B cell (primary cell): ENCODE results near the gene MAP3K9. TPM values are rescaled to one million over a fixed set of nuclear protein-coding genes. Genes with fewer than 3 reads are reported as not detected.

Experiments used
- ATAC-seq: fragments of 200-7000 bp; cut with Tn5 transposase; one replicate; pipeline ENCODE4 v1.10.0; 2021; ENCODE audit warnings: low read depth, mild to moderate bottlenecking, moderate number of reproducible peaks, moderate library complexity
- CTCF ChIA-PET: fragments of 350-600 bp; sonication (Branson Sonifier 250); formaldehyde crosslinking; loops from one replicate; lab custom pipeline; 2021; ENCODE audit warnings: antibody characterized with exemption, inconsistent platforms; lab: Charles Lee
- POLR2A ChIA-PET: fragments of 350-600 bp; sonication (Branson Sonifier 250); formaldehyde crosslinking; loops from one replicate; lab custom pipeline; 2021; ENCODE audit warnings: antibody characterized with exemption; lab: Charles Lee
- DNase-seq: peaks from one replicate; pipeline ENCODE4 v3.0.0; 2013
- H2AFZ ChIP-seq: 2 replicates; pipeline ENCODE4 v1.6.1; 2012; ENCODE audit warnings: mild to moderate bottlenecking, low read depth, low read length; ENCODE audit not compliant: insufficient read depth, poor library complexity, severe bottlenecking
- H3K27ac ChIP-seq, 2 donors: 1 replicate in 1 of 2; 2 replicates in 1 of 2; pipeline ENCODE4 v1.5.1; 2012 to 2013; ENCODE audit warnings: low read length in 2 of 2, mild to moderate bottlenecking in 2 of 2, moderate library complexity in 1 of 2
- H3K27me3 ChIP-seq, 4 experiments: fragments of 200-600 bp in 1 of 4; sonication (generic) in 1 of 4; replicated peaks in 1 of 4; 1 replicate in 2 of 4; 2 replicates in 2 of 4; pipeline versions ENCODE4 v1.6.1 to v1.7.0; 2013 to 2016; ENCODE audit warnings: low read length in 3 of 4, mild to moderate bottlenecking in 2 of 4, mixed read lengths in 1 of 4, moderate library complexity in 1 of 4; ENCODE audit not compliant: insufficient read depth in 4 of 4, control insufficient read depth in 3 of 4; ENCODE audit errors: control extremely low read depth in 1 of 4
- H3K36me3 ChIP-seq, 2 experiments: replicated peaks in 1 of 2; 1 replicate in 1 of 2; 2 replicates in 1 of 2; pipeline versions ENCODE4 v1.6.1 to v1.7.1; 2013; ENCODE audit warnings: low read length in 1 of 2; ENCODE audit not compliant: insufficient read depth in 2 of 2, control insufficient read depth in 1 of 2; ENCODE audit errors: control extremely low read depth in 1 of 2, extremely low read depth in 1 of 2
- H3K4me1 ChIP-seq, 2 donors: fragments of 200-600 bp in 1 of 2; sonication (generic) in 1 of 2; 1 replicate in 1 of 2; 2 replicates in 1 of 2; pipeline versions ENCODE4 v1.5.1 to v1.6.1; 2013 to 2017; ENCODE audit warnings: low read length in 2 of 2; ENCODE audit not compliant: control insufficient read depth in 2 of 2, insufficient read depth in 2 of 2
- H3K4me2 ChIP-seq: replicated peaks from 2 replicates; pipeline ENCODE3; 2012; ENCODE audit warnings: mild to moderate bottlenecking, low read depth, low read length; ENCODE audit not compliant: poor library complexity, severe bottlenecking
- H3K4me3 ChIP-seq, 5 experiments: fragments of 200-600 bp in 1 of 5; sonication (generic) in 1 of 5; 1 replicate in 3 of 5; 2 replicates in 2 of 5; pipeline versions ENCODE4 v1.5.1 to v1.7.0; 2011 to 2016; ENCODE audit warnings: low read length in 4 of 5, mild to moderate bottlenecking in 4 of 5, low read depth in 2 of 5, control low read depth in 1 of 5, moderate library complexity in 1 of 5; ENCODE audit not compliant: insufficient read depth in 1 of 5; ENCODE audit errors: control extremely low read depth in 1 of 5, extremely low read depth in 1 of 5
- H3K79me2 ChIP-seq: fragments of 200-600 bp; sonication (generic); one replicate; pipeline ENCODE4 v1.6.0; 2016; ENCODE audit warnings: low read length; ENCODE audit not compliant: control insufficient read depth, insufficient read depth
- H3K9ac ChIP-seq: fragments of 200-600 bp; sonication (generic); 2 replicates; pipeline ENCODE4 v1.6.1; 2017; ENCODE audit warnings: mild to moderate bottlenecking, low read length, moderate library complexity
- H3K9me3 ChIP-seq, 3 donors: one replicate each; pipeline versions ENCODE4 v1.6.1 to v1.7.1; 2013; ENCODE audit warnings: low read length in 2 of 3; ENCODE audit not compliant: control insufficient read depth in 2 of 3, insufficient read depth in 1 of 3; ENCODE audit errors: control extremely low read depth in 1 of 3
- H4K20me1 ChIP-seq: 2 replicates; pipeline ENCODE4 v1.6.0; 2012; ENCODE audit warnings: mild to moderate bottlenecking, low read length; ENCODE audit not compliant: insufficient read depth, control insufficient read depth, poor library complexity, severe bottlenecking
- H3K27ac Mint-ChIP-seq: one replicate; pipeline ENCODE4 v1.8.0; 2021; ENCODE audit warnings: mixed read lengths
- H3K27me3 Mint-ChIP-seq: one replicate; pipeline ENCODE4 v1.8.0; 2021; ENCODE audit warnings: mixed read lengths
- H3K4me1 Mint-ChIP-seq: one replicate; pipeline ENCODE4 v1.8.0; 2021; ENCODE audit warnings: mixed read lengths
- H3K4me3 Mint-ChIP-seq: one replicate; pipeline ENCODE4 v1.8.0; 2021; ENCODE audit warnings: mixed read lengths
- H3K9me3 Mint-ChIP-seq: one replicate; pipeline ENCODE4 v1.8.0; 2022; ENCODE audit warnings: mixed read lengths; ENCODE audit not compliant: insufficient read depth
- CTCF ChIP-seq: fragments of 200-600 bp; IDR thresholded peaks from one replicate; pipeline ENCODE4 v1.8.0; 2022; ENCODE audit warnings: antibody characterized with exemption, mild to moderate bottlenecking
- EZH2 ChIP-seq: IDR thresholded peaks from 2 replicates; pipeline ENCODE4 v1.6.1; 2012; ENCODE audit warnings: borderline replicate concordance, low read depth, mild to moderate bottlenecking, moderate library complexity, low read length; ENCODE audit not compliant: insufficient read depth, poor library complexity, severe bottlenecking
- WGBS: methylation state at CpG from one replicate; pipeline ENCODE4 v1.1.5; 2013; ENCODE audit warnings: missing lambda C conversion rate; ENCODE audit not compliant: insufficient coverage; 5-methylcytosine and 5-hydroxymethylcytosine counted together
- intact Hi-C: fragments of 100-400 bp; cut with micrococcal nuclease; formaldehyde crosslinking; loops from one replicate; pipeline ENCODE4 v1.10.0; 2022
- polyA plus RNA-seq: library from polyadenylated mRNA; depleted of rRNA; stranded (reverse); fragments of >200 nt; gene quantifications from 2 replicates; pipeline ENCODE4 v1.2.3, GENCODE V29; 2012
- total RNA-seq, 2 donors: library from RNA; stranded (reverse); fragments of 120-200 nt in 1 of 2; gene quantifications; 1 replicate in 1 of 2; 2 replicates in 1 of 2; pipeline versions ENCODE4 v1.2.3 to v1.2.4, GENCODE V29; 2013 to 2022

Gene MAP3K9
- total and polyA plus RNA-seq, 2 donors (not counting 1 experiment from before 2014, with no cell fraction given) = 4.7 to 20.2 TPM

GRCh38 chr14:70779667-70780066 is 29.6 kb downstream of the MAP3K9 start:
- H3K4me1 ChIP-seq = peaks cover 40 to 47% of the 10 kb centered on the region in 2 donors
- H3K4me3 ChIP-seq = peak overlapping the region in 1 of 5 experiments; percentile 12
- Mint-ChIP-seq H3K9me3 (no peaks in the 10 kb centered on the region), H3K27me3 (no peaks in the 10 kb centered on the region), H3K4me1 (peaks cover 60% of the 10 kb centered on the region), H3K4me3 (peak overlapping the region; percentile 20), H3K27ac (peak overlapping the region; percentile 94)
- H4K20me1 ChIP-seq = no peaks in the 10 kb centered on the region
- peaks cover 73% of the 10 kb centered on the region for H3K79me2 ChIP-seq
- ATAC-seq = no peak
- H3K9me3 ChIP-seq = no peaks in the 10 kb centered on the region
- peak overlapping the region; percentile 11 for H3K9ac ChIP-seq
- ChIA-PET POLR2A (interaction anchor here (2.0 kb wide), 1 partner anchor 29 kb away, joined by 17 read pairs; the partner anchor contains the start of gene MAP3K9), CTCF (interaction anchor here (0.8 to 5.5 kb wide), 7 partner anchors 20 to 121 kb away, joined by 3 to 38 read pairs (median 3); partner anchors contain the start of gene MAP3K9)
- no peaks in the 10 kb centered on the region for H3K27me3 ChIP-seq
- H2AFZ ChIP-seq = peak overlapping the region; percentile 68
- no peak for DNase-seq
- peak overlapping the region; percentile 47 for H3K4me2 ChIP-seq
- peak overlapping the region; percentile 85 to 91 for H3K27ac ChIP-seq
- intact Hi-C loops = loop anchor here (1.0 to 2.0 kb wide), 2 partner anchors 24 to 37 kb away; no protein-coding TSS in a partner anchor
- H3K36me3 ChIP-seq = no peaks in the 10 kb centered on the region
- TF ChIP-seq CTCF (no peak), EZH2 (no peak)
- 100% methylated on average over 4 of the region's 4 CpGs for WGBS

- POLR2A ChIA-PET = no interaction called here
- Histone ChIP-seq H3K4me1 (peaks cover 25 to 29% of the 10 kb centered on the region in 2 donors), H3K9me3 (no peaks in the 10 kb centered on the region), H3K4me3 (no peak overlapping the region), H4K20me1 (no peaks in the 10 kb centered on the region), H3K27me3 (no peaks in the 10 kb centered on the region), H3K27ac (no peak overlapping the region), H3K4me2 (no peak overlapping the region), H3K79me2 (peaks cover 79% of the 10 kb centered on the region), H3K36me3 (peaks cover 0 to 5% of the 10 kb centered on the region in 2 experiments), H2AFZ (no peak overlapping the region), H3K9ac (no peak overlapping the region)
- no peak for TF ChIP-seq EZH2
- no peak for TF ChIP-seq CTCF
- CTCF ChIA-PET = interaction anchor here (1.2 kb wide), 1 partner anchor 121 kb away, joined by 3 read pairs; no protein-coding TSS in a partner anchor
- no peaks in the 10 kb centered on the region for H3K9me3 Mint-ChIP-seq
- DNase-seq (no peak), ATAC-seq (no peak)
- WGBS = no CpG with 5 or more reads among the region's 2 CpGs
- no peak overlapping the region for H3K4me3 Mint-ChIP-seq
- intact Hi-C loops = no loop called here
- no peak overlapping the region for H3K27ac Mint-ChIP-seq
- peaks cover 42% of the 10 kb centered on the region for H3K4me1 Mint-ChIP-seq
- no peaks in the 10 kb centered on the region for H3K27me3 Mint-ChIP-seq
These were observed 33.1 kb downstream of the MAP3K9 start for GRCh38 chr14:70776197-70776596.
